HEK293T (cell line): ENCODE measurements around the gene RNF13.

ENCODE experiments used
- ARNT ChIP-seq: fragments of 450-650 bp; IDR thresholded peaks from 2 replicates; pipeline ENCODE4 v1.6.1; 2017; ENCODE audit warnings: mild to moderate bottlenecking
- BHLHE40 ChIP-seq: fragments of 450-650 bp; IDR thresholded peaks from 2 replicates; pipeline ENCODE4 v1.6.1; 2016; ENCODE audit warnings: mild to moderate bottlenecking, moderate library complexity, borderline replicate concordance
- ELF4 ChIP-seq: fragments of 450-650 bp; IDR thresholded peaks from 2 replicates; pipeline ENCODE4 v1.6.1; 2017; ENCODE audit warnings: antibody characterized with exemption
- FOXK2 ChIP-seq: fragments of 450-650 bp; IDR thresholded peaks from 2 replicates; pipeline ENCODE4 v1.6.1; 2016; ENCODE audit warnings: mild to moderate bottlenecking
- LEF1 ChIP-seq: fragments of 450-650 bp; IDR thresholded peaks from 2 replicates; pipeline ENCODE4 v1.6.1; 2017; ENCODE audit warnings: mild to moderate bottlenecking, borderline replicate concordance
- SP1 ChIP-seq: fragments of 450-650 bp; IDR thresholded peaks from 2 replicates; pipeline ENCODE4 v1.6.1; 2017

DNA sequence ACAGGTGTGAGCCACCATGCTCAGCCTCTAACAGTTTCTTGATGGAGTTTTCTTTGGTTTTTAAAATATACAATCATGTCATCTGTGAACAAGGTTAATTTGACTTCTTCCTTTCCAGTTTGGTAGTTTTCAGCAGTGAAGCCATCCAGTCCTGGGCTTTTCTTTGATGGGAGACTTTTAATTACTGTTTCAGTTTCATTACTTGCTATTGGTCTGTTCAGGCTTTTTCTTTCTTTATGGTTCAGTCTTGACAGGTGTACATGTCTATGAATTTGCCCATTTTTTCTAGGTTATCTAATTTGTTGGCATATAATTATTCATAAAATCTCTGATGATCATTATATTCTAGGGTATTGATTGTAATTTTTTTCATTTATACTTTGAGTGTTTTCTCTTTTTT, 120.8 kb downstream of the RNF13 start:
- TF ChIP-seq ELF4 (no peak), SP1 (no peak), LEF1 (no peak), BHLHE40 (no peak), FOXK2 (no peak), ARNT (no peak)
